Neuronal stem cell (in vitro differentiated cells): ENCODE results near the gene DTNBP1.

ENCODE experiments used
- DNase-seq: peaks from one replicate; pipeline ENCODE4 v3.0.0-alpha.2; 2013; ENCODE audit warnings: low spot score
- H2AFZ ChIP-seq: one replicate; pipeline ENCODE4 v1.6.1; 2013; ENCODE audit warnings: mild to moderate bottlenecking, low read length, inconsistent platforms
- H2AK5ac ChIP-seq: 2 replicates; pipeline ENCODE4 v1.6.1; 2013; ENCODE audit warnings: low read depth, mild to moderate bottlenecking, inconsistent platforms, low read length, moderate library complexity, mixed read lengths
- H2BK120ac ChIP-seq: 2 replicates; pipeline ENCODE4 v1.6.1; 2013; ENCODE audit warnings: low read depth, mild to moderate bottlenecking, inconsistent platforms, low read length, moderate library complexity, mixed read lengths
- H2BK12ac ChIP-seq: one replicate; pipeline ENCODE4 v1.6.1; 2013; ENCODE audit warnings: low read length, inconsistent platforms
- H2BK15ac ChIP-seq: 2 replicates; pipeline ENCODE4 v1.6.1; 2013; ENCODE audit warnings: mild to moderate bottlenecking, low read length, inconsistent platforms, mixed read lengths
- H2BK5ac ChIP-seq: one replicate; pipeline ENCODE4 v1.6.1; 2013; ENCODE audit warnings: inconsistent platforms, mild to moderate bottlenecking, low read length, moderate library complexity
- H3K14ac ChIP-seq: one replicate; pipeline ENCODE4 v1.6.1; 2013; ENCODE audit warnings: low read length, inconsistent platforms
- H3K18ac ChIP-seq: 2 replicates; pipeline ENCODE4 v1.6.1; 2013; ENCODE audit warnings: low read length, inconsistent platforms
- H3K23ac ChIP-seq: 2 replicates; pipeline ENCODE4 v1.6.1; 2013; ENCODE audit warnings: low read depth, mild to moderate bottlenecking, mixed read lengths, low read length, inconsistent platforms; ENCODE audit not compliant: poor library complexity
- H3K27ac ChIP-seq: replicated peaks from 3 replicates; pipeline ENCODE4 v1.5.1; 2013; ENCODE audit warnings: low read length, inconsistent platforms
- H3K27me3 ChIP-seq, 3 experiments: 2 replicates each; pipeline ENCODE4 v1.6.1; 2013; ENCODE audit warnings: low read length in 3 of 3, mild to moderate bottlenecking in 2 of 3, inconsistent platforms in 1 of 3, low read depth in 1 of 3, mixed read lengths in 1 of 3, moderate library complexity in 1 of 3; ENCODE audit not compliant: control insufficient read depth in 3 of 3, insufficient read depth in 3 of 3
- H3K36me3 ChIP-seq, 2 donors: replicated peaks in 1 of 2; 2 replicates each; pipeline ENCODE4 v1.6.1; 2013; ENCODE audit warnings: low read length in 2 of 2; ENCODE audit not compliant: control insufficient read depth in 2 of 2, insufficient read depth in 2 of 2
- H3K4ac ChIP-seq: 2 replicates; pipeline ENCODE4 v1.6.1; 2013; ENCODE audit warnings: inconsistent platforms, mild to moderate bottlenecking, low read length, moderate library complexity
- H3K4me1 ChIP-seq, 2 donors: 1 replicate in 1 of 2; 2 replicates in 1 of 2; pipeline ENCODE4 v1.6.1; 2013; ENCODE audit warnings: low read length in 2 of 2, low read depth in 1 of 2; ENCODE audit not compliant: control insufficient read depth in 2 of 2, insufficient read depth in 1 of 2
- H3K4me2 ChIP-seq: one replicate; pipeline ENCODE4 v1.6.1; 2013; ENCODE audit warnings: mild to moderate bottlenecking, low read length, inconsistent platforms; ENCODE audit not compliant: insufficient read depth, poor library complexity, severe bottlenecking
- H3K4me3 ChIP-seq, 2 donors: 2 replicates each; pipeline ENCODE4 v1.5.1; 2013; ENCODE audit warnings: low read length in 2 of 2, mild to moderate bottlenecking in 2 of 2, inconsistent platforms in 1 of 2, moderate library complexity in 1 of 2
- H3K79me1 ChIP-seq: one replicate; pipeline ENCODE4 v1.6.1; 2013; ENCODE audit warnings: low read depth, mild to moderate bottlenecking, inconsistent platforms, low read length, moderate library complexity
- H3K9ac ChIP-seq: one replicate; pipeline ENCODE4 v1.6.1; 2013; ENCODE audit warnings: mild to moderate bottlenecking, low read depth, low read length, inconsistent platforms; ENCODE audit not compliant: poor library complexity
- H3K9me3 ChIP-seq, 2 donors: replicated peaks in 1 of 2; 2 replicates each; pipeline versions ENCODE3 to v1.6.1; 2013; ENCODE audit warnings: low read length in 2 of 2, mild to moderate bottlenecking in 2 of 2, inconsistent platforms in 1 of 2, low read depth in 1 of 2, mixed read lengths in 1 of 2, moderate library complexity in 1 of 2; ENCODE audit not compliant: control insufficient read depth in 2 of 2, insufficient read depth in 1 of 2
- H4K8ac ChIP-seq: one replicate; pipeline ENCODE4 v1.6.1; 2013; ENCODE audit warnings: low read depth, mild to moderate bottlenecking, inconsistent platforms, low read length, moderate library complexity
- H4K91ac ChIP-seq: one replicate; pipeline ENCODE4 v1.6.1; 2013; ENCODE audit warnings: low read length, low read depth, mild to moderate bottlenecking, inconsistent platforms; ENCODE audit not compliant: poor library complexity
- WGBS, 2 donors: extraction: QIAGEN DNeasy Blood & Tissue Kit; methylation state at CpG; one replicate each; pipeline ENCODE4 v1.1.7; 2013; ENCODE audit warnings: missing lambda C conversion rate in 2 of 2, mixed read lengths in 1 of 2; ENCODE audit not compliant: insufficient read length in 2 of 2, insufficient replicate concordance in 1 of 2; ENCODE audit errors: extremely low coverage in 2 of 2; 5-methylcytosine and 5-hydroxymethylcytosine counted together

The DTNBP1 gene

GRCh38 chr6:15508441-15508871, 154.4 kb downstream of the DTNBP1 start:
- no CpG with 5 or more reads among the region's 6 CpGs for WGBS, 2 donors
- no peak overlapping the region for H3K14ac ChIP-seq
- H3K9me3 ChIP-seq = no peaks in the 10 kb centered on the region
- H3K79me1 ChIP-seq = peaks cover 21% of the 10 kb centered on the region
- no peak overlapping the region for H3K27ac ChIP-seq
- H4K91ac ChIP-seq = no peak overlapping the region
- H3K18ac ChIP-seq = no peak overlapping the region
- no peak overlapping the region for H2AK5ac ChIP-seq
- no peak overlapping the region for H2AFZ ChIP-seq
- H2BK5ac ChIP-seq = no peak overlapping the region
- no peak overlapping the region for H4K8ac ChIP-seq
- H3K36me3 ChIP-seq = peaks cover 48 to 100% of the 10 kb centered on the region in 2 donors
- peaks cover 0 to under 1% of the 10 kb centered on the region in 2 donors for H3K4me1 ChIP-seq
- H2BK120ac ChIP-seq = no peak overlapping the region
- no peak overlapping the region for H2BK15ac ChIP-seq
- H3K9ac ChIP-seq = no peak overlapping the region
- no peak overlapping the region for H3K4ac ChIP-seq
- H3K4me2 ChIP-seq = no peak overlapping the region
- H3K4me3 ChIP-seq = no peak overlapping the region
- no peak overlapping the region for H3K23ac ChIP-seq
- H2BK12ac ChIP-seq = no peak overlapping the region
- H3K27me3 ChIP-seq = no peaks in the 10 kb centered on the region
- DNase-seq = no peak

- H3K79me1 ChIP-seq = peaks cover 21% of the 10 kb centered on the region
- no peaks in the 10 kb centered on the region for H3K9me3 ChIP-seq
- no peak overlapping the region for H3K18ac ChIP-seq
- H3K4me2 ChIP-seq = no peak overlapping the region
- no peak overlapping the region for H3K9ac ChIP-seq
- no peak overlapping the region for H2BK5ac ChIP-seq
- H2AFZ ChIP-seq = no peak overlapping the region
- H2BK12ac ChIP-seq = no peak overlapping the region
- no peak overlapping the region for H4K91ac ChIP-seq
- no peak overlapping the region for H3K23ac ChIP-seq
- no peak overlapping the region for H3K14ac ChIP-seq
- H3K4ac ChIP-seq = no peak overlapping the region
- no peak overlapping the region for H3K4me3 ChIP-seq
- no peaks in the 10 kb centered on the region for H3K27me3 ChIP-seq
- H2AK5ac ChIP-seq = no peak overlapping the region
- WGBS, 2 donors = no CpG with 5 or more reads among the region's 14 CpGs
- DNase-seq = no peak
- H2BK120ac ChIP-seq = no peak overlapping the region
- peaks cover 0 to 4% of the 10 kb centered on the region in 2 donors for H3K4me1 ChIP-seq
- H2BK15ac ChIP-seq = no peak overlapping the region
- H4K8ac ChIP-seq = no peak overlapping the region
- H3K27ac ChIP-seq = no peak overlapping the region
- H3K36me3 ChIP-seq = peaks cover 43 to 100% of the 10 kb centered on the region in 2 donors
Measured at GRCh38 chr6:15507746-15508145, 155.1 kb downstream of the DTNBP1 start.

GRCh38 chr6:15507221-15507620, 155.6 kb downstream of the DTNBP1 start:
- Histone ChIP-seq H3K27me3 (no peaks in the 10 kb centered on the region), H3K9ac (no peak overlapping the region), H3K18ac (no peak overlapping the region), H3K4ac (no peak overlapping the region), H3K4me1 (peaks cover 0 to 5% of the 10 kb centered on the region in 2 donors), H2BK120ac (no peak overlapping the region), H3K14ac (no peak overlapping the region), H3K79me1 (peaks cover 21% of the 10 kb centered on the region), H2BK12ac (no peak overlapping the region), H3K36me3 (peaks cover 39 to 100% of the 10 kb centered on the region in 2 donors), H3K23ac (no peak overlapping the region), H2AFZ (no peak overlapping the region), H2BK15ac (no peak overlapping the region), H3K4me2 (no peak overlapping the region), H3K9me3 (no peaks in the 10 kb centered on the region), H4K8ac (no peak overlapping the region), H3K27ac (no peak overlapping the region), H2BK5ac (no peak overlapping the region), H2AK5ac (no peak overlapping the region), H3K4me3 (no peak overlapping the region), H4K91ac (no peak overlapping the region)
- no CpG with 5 or more reads among the region's 11 CpGs for WGBS, 2 donors
- DNase-seq = no peak

- H2BK12ac ChIP-seq = no peak overlapping the region
- H3K27ac ChIP-seq = no peak overlapping the region
- H4K8ac ChIP-seq = no peak overlapping the region
- no peak overlapping the region for H3K23ac ChIP-seq
- no peaks in the 10 kb centered on the region for H3K27me3 ChIP-seq
- H3K9me3 ChIP-seq = no peaks in the 10 kb centered on the region
- WGBS, 2 donors = no CpG with 5 or more reads among the region's 7 CpGs
- H3K4me2 ChIP-seq = no peak overlapping the region
- H3K9ac ChIP-seq = no peak overlapping the region
- no peak overlapping the region for H2BK15ac ChIP-seq
- H3K18ac ChIP-seq = no peak overlapping the region
- DNase-seq = no peak
- no peak overlapping the region for H3K4me3 ChIP-seq
- peaks cover 36 to 100% of the 10 kb centered on the region in 2 donors for H3K36me3 ChIP-seq
- H3K4me1 ChIP-seq = peaks cover 0 to 5% of the 10 kb centered on the region in 2 donors
- no peak overlapping the region for H3K4ac ChIP-seq
- H3K14ac ChIP-seq = no peak overlapping the region
- no peak overlapping the region for H2BK120ac ChIP-seq
- H2BK5ac ChIP-seq = no peak overlapping the region
- no peak overlapping the region for H2AFZ ChIP-seq
- no peak overlapping the region for H4K91ac ChIP-seq
- no peak overlapping the region for H2AK5ac ChIP-seq
- peaks cover 18% of the 10 kb centered on the region for H3K79me1 ChIP-seq
Measured at GRCh38 chr6:15506066-15506465, 156.8 kb downstream of the DTNBP1 start.
